HEK293 (cell line): ENCODE measurements around the gene CDK17.

ENCODE experiments used
- CTCF ChIA-PET: fragments of 350-600 bp; formaldehyde crosslinking; extraction: SDS; loops from one replicate; lab custom pipeline; 2021; ENCODE audit warnings: antibody characterized with exemption; lab: Yijun Ruan, JAX
- POLR2A ChIA-PET: fragments of 300-600 bp; formaldehyde crosslinking; extraction: SDS; loops from one replicate; lab custom pipeline; 2020; ENCODE audit warnings: antibody characterized with exemption, inconsistent platforms; lab: Yijun Ruan, JAX
- H3K27ac ChIP-seq: fragments of 200-500 bp; sonication (Bioruptor generic); 2 replicates; pipeline ENCODE4 v1.5.1; 2014; ENCODE audit warnings: low read depth, low read length, control low read depth, inconsistent platforms; ENCODE audit errors: extremely low read depth
- H3K36me3 ChIP-seq, 2 experiments: fragments of 200-500 bp in 1 of 2; sonication (Bioruptor generic) in 1 of 2; 1 replicate in 1 of 2; 2 replicates in 1 of 2; pipeline ENCODE4 v1.5.1; 2014 to 2017; ENCODE audit warnings: inconsistent platforms in 2 of 2, low read length in 2 of 2; ENCODE audit not compliant: control insufficient read depth in 2 of 2, insufficient read depth in 1 of 2
- H3K4me1 ChIP-seq: fragments of 200-500 bp; sonication (Bioruptor generic); 2 replicates; pipeline ENCODE4 v1.5.1; 2014; ENCODE audit warnings: mild to moderate bottlenecking, low read length, inconsistent platforms; ENCODE audit not compliant: control insufficient read depth, insufficient read depth
- H3K4me3 ChIP-seq: 2 replicates; pipeline ENCODE4 v1.5.1; 2011; ENCODE audit warnings: low read depth, mild to moderate bottlenecking, control low read depth, low read length, moderate library complexity
- H3K9me3 ChIP-seq: fragments of 200-500 bp; sonication (Bioruptor generic); 2 replicates; pipeline ENCODE4 v1.5.1; 2014; ENCODE audit warnings: low read depth, low read length, inconsistent platforms; ENCODE audit not compliant: control insufficient read depth, insufficient read depth
- BCL11A ChIP-seq: fragments of 450-650 bp; formaldehyde crosslinking; IDR thresholded peaks from 2 replicates; pipeline ENCODE4 v1.5.1; 2016; ENCODE audit warnings: low read depth, missing biosample characterization, missing genetic modification characterization
- OVOL3 ChIP-seq: fragments of 450-650 bp; formaldehyde crosslinking; IDR thresholded peaks from 2 replicates; pipeline ENCODE4 v1.5.1; 2016; ENCODE audit warnings: missing biosample characterization, missing genetic modification characterization
- SCRT1 ChIP-seq: fragments of 450-650 bp; formaldehyde crosslinking; IDR thresholded peaks from 2 replicates; pipeline ENCODE4 v1.5.1; 2016; ENCODE audit warnings: missing biosample characterization, missing genetic modification characterization, borderline replicate concordance
- SETDB1 ChIP-seq: IDR thresholded peaks from one replicate; pipeline ENCODE4 v1.6.1; 2017; ENCODE audit warnings: mild to moderate bottlenecking, low read length, moderate library complexity, mixed read lengths; ENCODE audit not compliant: insufficient read length
- TRIM28 ChIP-seq: IDR thresholded peaks from 2 replicates; pipeline ENCODE4 v1.6.1; 2011; ENCODE audit warnings: low read length, control low read depth, borderline replicate concordance
- ZBTB1 ChIP-seq: fragments of 450-650 bp; formaldehyde crosslinking; IDR thresholded peaks from 2 replicates; pipeline ENCODE4 v1.5.1; 2016; ENCODE audit warnings: missing biosample characterization, missing genetic modification characterization
- ZEB2 ChIP-seq: fragments of 450-650 bp; formaldehyde crosslinking; IDR thresholded peaks from 2 replicates; pipeline ENCODE4 v1.5.1; 2016; ENCODE audit warnings: missing biosample characterization, missing genetic modification characterization
- ZFP41 ChIP-seq: fragments of 450-650 bp; formaldehyde crosslinking; IDR thresholded peaks from 2 replicates; pipeline ENCODE4 v1.5.1; 2016; ENCODE audit warnings: missing biosample characterization, missing genetic modification characterization, borderline replicate concordance
- ZNF2 ChIP-seq: fragments of 450-650 bp; formaldehyde crosslinking; IDR thresholded peaks from 2 replicates; pipeline ENCODE4 v1.5.1; 2016; ENCODE audit warnings: missing biosample characterization, missing genetic modification characterization
- ZNF223 ChIP-seq: fragments of 450-650 bp; formaldehyde crosslinking; IDR thresholded peaks from 2 replicates; pipeline ENCODE4 v1.5.1; 2016; ENCODE audit warnings: missing biosample characterization, missing genetic modification characterization
- ZNF248 ChIP-seq: fragments of 450-650 bp; formaldehyde crosslinking; IDR thresholded peaks from 2 replicates; pipeline ENCODE4 v1.5.1; 2017; ENCODE audit warnings: missing biosample characterization, missing genetic modification characterization
- ZNF311 ChIP-seq: fragments of 450-650 bp; formaldehyde crosslinking; IDR thresholded peaks from 2 replicates; pipeline ENCODE4 v1.5.1; 2017; ENCODE audit warnings: missing biosample characterization, missing genetic modification characterization, borderline replicate concordance
- ZNF354C ChIP-seq: fragments of 450-650 bp; formaldehyde crosslinking; IDR thresholded peaks from 2 replicates; pipeline ENCODE4 v1.5.1; 2016; ENCODE audit warnings: missing biosample characterization, missing genetic modification characterization, low read depth, borderline replicate concordance
- ZNF404 ChIP-seq: fragments of 450-650 bp; formaldehyde crosslinking; IDR thresholded peaks from 2 replicates; pipeline ENCODE4 v1.5.1; 2017; ENCODE audit warnings: missing biosample characterization, missing genetic modification characterization
- ZNF514 ChIP-seq: fragments of 450-650 bp; formaldehyde crosslinking; IDR thresholded peaks from 2 replicates; pipeline ENCODE4 v1.5.1; 2016; ENCODE audit warnings: missing biosample characterization, missing genetic modification characterization
- ZNF558 ChIP-seq: fragments of 450-650 bp; formaldehyde crosslinking; IDR thresholded peaks from 2 replicates; pipeline ENCODE4 v1.5.1; 2016; ENCODE audit warnings: missing biosample characterization, missing genetic modification characterization
- ZNF585B ChIP-seq: fragments of 450-650 bp; formaldehyde crosslinking; IDR thresholded peaks from 2 replicates; pipeline ENCODE4 v1.5.1; 2016; ENCODE audit warnings: missing biosample characterization, missing genetic modification characterization
- ZNF621 ChIP-seq: fragments of 450-650 bp; formaldehyde crosslinking; IDR thresholded peaks from 2 replicates; pipeline ENCODE4 v1.5.1; 2017; ENCODE audit warnings: missing biosample characterization, missing genetic modification characterization
- ZNF677 ChIP-seq: fragments of 450-650 bp; IDR thresholded peaks from 2 replicates; pipeline ENCODE4 v1.5.0; 2018; ENCODE audit warnings: missing biosample characterization, mild to moderate bottlenecking, missing genetic modification characterization, moderate library complexity
- ZNF76 ChIP-seq: fragments of 450-650 bp; formaldehyde crosslinking; IDR thresholded peaks from 2 replicates; pipeline ENCODE4; 2016; ENCODE audit warnings: low read depth, missing biosample characterization, missing genetic modification characterization, borderline replicate concordance
- ZNF785 ChIP-seq: fragments of 450-650 bp; formaldehyde crosslinking; IDR thresholded peaks from 2 replicates; pipeline ENCODE4 v1.5.1; 2016; ENCODE audit warnings: missing biosample characterization, missing genetic modification characterization
- TF ChIP-seq, protein P1 (sequence below): fragments of 450-650 bp; formaldehyde crosslinking; optimal IDR thresholded peaks from 2 replicates; pipeline ENCODE3; 2016; ENCODE audit warnings: missing biosample characterization, mild to moderate bottlenecking, missing genetic modification characterization
- TF ChIP-seq, protein P2 (sequence below): fragments of 450-650 bp; formaldehyde crosslinking; IDR thresholded peaks from 2 replicates; pipeline ENCODE4 v1.5.1; 2016; ENCODE audit warnings: missing biosample characterization, missing genetic modification characterization, low read depth
- TF ChIP-seq, protein P3 (sequence below): fragments of 450-650 bp; formaldehyde crosslinking; IDR thresholded peaks from 2 replicates; pipeline ENCODE4 v1.5.1; 2017; ENCODE audit warnings: missing biosample characterization, missing genetic modification characterization
- TF ChIP-seq, protein P4 (sequence below): fragments of 450-650 bp; formaldehyde crosslinking; IDR thresholded peaks from 2 replicates; pipeline ENCODE4 v1.5.1; 2016; ENCODE audit warnings: missing biosample characterization, missing genetic modification characterization

Gene CDK17

DNA sequence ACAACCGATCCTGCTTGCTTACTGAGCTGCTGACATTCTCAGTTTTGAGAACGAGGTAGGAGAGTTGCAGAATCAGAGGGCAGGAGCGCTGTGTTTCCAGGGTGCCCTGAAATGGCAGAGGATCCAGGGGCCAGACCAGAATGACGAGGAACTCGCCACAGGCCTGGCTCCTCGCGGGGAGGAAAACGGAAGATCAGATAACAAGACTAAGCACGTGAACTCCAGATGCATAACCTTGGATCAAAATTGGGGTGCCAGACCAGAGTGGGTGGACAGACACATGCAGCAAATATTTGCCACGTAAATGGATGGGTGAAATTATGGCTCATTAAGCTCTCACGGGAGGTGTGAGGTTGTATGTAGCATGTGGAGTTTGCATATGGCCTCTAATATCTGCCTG is 159.6 kb downstream of the CDK17 start:
- no peak overlapping the region for H3K4me3 ChIP-seq
- POLR2A ChIA-PET: interaction anchor here (0.6 kb wide), 1 partner anchor 269 kb away, joined by 9 read pairs; no protein-coding TSS in a partner anchor
- CTCF ChIA-PET: interaction anchor here (0.6 to 1.1 kb wide), 3 partner anchors 24 to 174 kb away, joined by 3 to 4 read pairs (median 3); no protein-coding TSS in a partner anchor
- H3K36me3 ChIP-seq: no peaks in the 10 kb centered on the region
- H3K9me3 ChIP-seq: no peaks in the 10 kb centered on the region
- no peak overlapping the region for H3K27ac ChIP-seq
- H3K4me1 ChIP-seq: no peaks in the 10 kb centered on the region
- TF ChIP-seq ZFP41 (no peak), ZNF621 (tag by site-specific recombination) (no peak), ZNF404 (no peak), ZBTB1 (no peak), ZNF558 (no peak), ZNF677 (tag by site-specific recombination) (no peak), ZNF2 (tag by site-specific recombination) (no peak), SETDB1 (no peak), ZEB2 (tag by site-specific recombination) (no peak), ZNF223 (tag by site-specific recombination) (no peak), ZNF785 (tag by site-specific recombination) (no peak)
- TF ChIP-seq, protein P1, sequence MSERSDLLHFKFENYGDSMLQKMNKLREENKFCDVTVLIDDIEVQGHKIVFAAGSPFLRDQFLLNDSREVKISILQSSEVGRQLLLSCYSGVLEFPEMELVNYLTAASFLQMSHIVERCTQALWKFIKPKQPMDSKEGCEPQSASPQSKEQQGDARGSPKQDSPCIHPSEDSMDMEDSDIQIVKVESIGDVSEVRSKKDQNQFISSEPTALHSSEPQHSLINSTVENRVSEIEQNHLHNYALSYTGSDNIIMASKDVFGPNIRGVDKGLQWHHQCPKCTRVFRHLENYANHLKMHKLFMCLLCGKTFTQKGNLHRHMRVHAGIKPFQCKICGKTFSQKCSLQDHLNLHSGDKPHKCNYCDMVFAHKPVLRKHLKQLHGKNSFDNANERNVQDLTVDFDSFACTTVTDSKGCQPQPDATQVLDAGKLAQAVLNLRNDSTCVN: no peak

DNA sequence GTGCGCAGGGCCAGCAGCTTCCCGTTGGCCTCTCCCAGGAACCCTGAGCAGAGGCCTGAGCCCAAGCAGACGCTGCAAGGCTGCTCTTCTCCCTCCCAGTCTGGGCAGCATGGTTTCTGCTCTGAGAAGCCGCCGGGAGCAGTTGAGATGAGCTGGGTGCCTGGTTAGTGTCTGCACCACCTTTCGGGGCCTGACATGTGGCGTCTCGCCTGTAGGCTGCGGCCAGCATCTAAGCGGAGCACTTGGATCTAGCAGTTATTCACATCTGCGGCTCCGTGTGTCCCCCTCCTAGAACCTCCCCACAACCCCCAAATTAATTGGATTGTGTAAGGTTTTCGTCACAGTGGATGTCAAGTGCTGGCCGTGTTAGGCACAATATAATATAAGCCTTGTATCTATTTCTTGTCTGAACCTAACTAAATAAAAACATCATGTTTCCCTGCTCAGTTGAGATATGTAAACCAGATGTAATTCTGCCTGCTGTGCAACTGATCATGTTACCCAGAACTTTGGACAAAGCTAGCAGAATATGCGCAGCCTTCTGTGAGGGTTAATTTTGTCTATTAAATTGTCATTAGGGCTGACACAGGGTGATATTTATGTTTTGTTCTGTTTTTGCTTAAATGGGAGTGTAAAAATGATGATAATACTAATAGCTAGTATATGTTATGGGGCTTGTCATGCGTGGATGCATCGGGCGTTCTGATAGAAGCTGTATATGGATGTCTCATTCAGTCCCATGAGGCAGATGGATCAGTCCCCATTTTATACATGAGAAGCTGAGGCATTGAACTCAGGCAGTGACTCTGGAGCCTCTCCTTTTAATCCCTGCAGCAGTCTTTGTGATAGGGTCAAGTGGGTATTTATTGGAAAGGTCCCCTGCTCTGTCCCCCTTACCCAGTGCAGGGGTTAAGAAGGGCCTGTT is 160.3 kb downstream of the CDK17 start:
- CTCF ChIA-PET: interaction anchor here (0.6 to 1.5 kb wide), 4 partner anchors 24 to 173 kb away, joined by 3 to 5 read pairs (median 4); no protein-coding TSS in a partner anchor
- Histone ChIP-seq H3K4me3 (no peak overlapping the region), H3K4me1 (no peaks in the 10 kb centered on the region), H3K9me3 (no peaks in the 10 kb centered on the region), H3K36me3 (no peaks in the 10 kb centered on the region), H3K27ac (no peak overlapping the region)
- TF ChIP-seq ZNF585B: no peak
- TF ChIP-seq, protein P2, sequence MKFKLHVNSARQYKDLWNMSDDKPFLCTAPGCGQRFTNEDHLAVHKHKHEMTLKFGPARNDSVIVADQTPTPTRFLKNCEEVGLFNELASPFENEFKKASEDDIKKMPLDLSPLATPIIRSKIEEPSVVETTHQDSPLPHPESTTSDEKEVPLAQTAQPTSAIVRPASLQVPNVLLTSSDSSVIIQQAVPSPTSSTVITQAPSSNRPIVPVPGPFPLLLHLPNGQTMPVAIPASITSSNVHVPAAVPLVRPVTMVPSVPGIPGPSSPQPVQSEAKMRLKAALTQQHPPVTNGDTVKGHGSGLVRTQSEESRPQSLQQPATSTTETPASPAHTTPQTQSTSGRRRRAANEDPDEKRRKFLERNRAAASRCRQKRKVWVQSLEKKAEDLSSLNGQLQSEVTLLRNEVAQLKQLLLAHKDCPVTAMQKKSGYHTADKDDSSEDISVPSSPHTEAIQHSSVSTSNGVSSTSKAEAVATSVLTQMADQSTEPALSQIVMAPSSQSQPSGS (tag by site-specific recombination): no peak
- TF ChIP-seq ZNF311 (tag by site-specific recombination): no peak
- TF ChIP-seq, protein P3, sequence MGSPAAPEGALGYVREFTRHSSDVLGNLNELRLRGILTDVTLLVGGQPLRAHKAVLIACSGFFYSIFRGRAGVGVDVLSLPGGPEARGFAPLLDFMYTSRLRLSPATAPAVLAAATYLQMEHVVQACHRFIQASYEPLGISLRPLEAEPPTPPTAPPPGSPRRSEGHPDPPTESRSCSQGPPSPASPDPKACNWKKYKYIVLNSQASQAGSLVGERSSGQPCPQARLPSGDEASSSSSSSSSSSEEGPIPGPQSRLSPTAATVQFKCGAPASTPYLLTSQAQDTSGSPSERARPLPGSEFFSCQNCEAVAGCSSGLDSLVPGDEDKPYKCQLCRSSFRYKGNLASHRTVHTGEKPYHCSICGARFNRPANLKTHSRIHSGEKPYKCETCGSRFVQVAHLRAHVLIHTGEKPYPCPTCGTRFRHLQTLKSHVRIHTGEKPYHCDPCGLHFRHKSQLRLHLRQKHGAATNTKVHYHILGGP (tag by site-specific recombination): no peak
- no peak for TF ChIP-seq ZNF76 (tag by site-specific recombination)
- TF ChIP-seq ZNF514 (tag by site-specific recombination): no peak
- TF ChIP-seq ZNF785 (tag by site-specific recombination): no peak
- no peak for TF ChIP-seq SCRT1
- TF ChIP-seq OVOL3 (tag by site-specific recombination): no peak
- TF ChIP-seq TRIM28: no peak
- no peak for TF ChIP-seq ZNF354C (tag by site-specific recombination)
- TF ChIP-seq ZBTB1: no peak
- no peak for TF ChIP-seq ZNF248
- TF ChIP-seq, protein P4, sequence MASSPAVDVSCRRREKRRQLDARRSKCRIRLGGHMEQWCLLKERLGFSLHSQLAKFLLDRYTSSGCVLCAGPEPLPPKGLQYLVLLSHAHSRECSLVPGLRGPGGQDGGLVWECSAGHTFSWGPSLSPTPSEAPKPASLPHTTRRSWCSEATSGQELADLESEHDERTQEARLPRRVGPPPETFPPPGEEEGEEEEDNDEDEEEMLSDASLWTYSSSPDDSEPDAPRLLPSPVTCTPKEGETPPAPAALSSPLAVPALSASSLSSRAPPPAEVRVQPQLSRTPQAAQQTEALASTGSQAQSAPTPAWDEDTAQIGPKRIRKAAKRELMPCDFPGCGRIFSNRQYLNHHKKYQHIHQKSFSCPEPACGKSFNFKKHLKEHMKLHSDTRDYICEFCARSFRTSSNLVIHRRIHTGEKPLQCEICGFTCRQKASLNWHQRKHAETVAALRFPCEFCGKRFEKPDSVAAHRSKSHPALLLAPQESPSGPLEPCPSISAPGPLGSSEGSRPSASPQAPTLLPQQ (tag by site-specific recombination): no peak
- TF ChIP-seq BCL11A (tag by site-specific recombination): no peak
- POLR2A ChIA-PET: interaction anchor here (0.6 kb wide), 1 partner anchor 269 kb away, joined by 9 read pairs; no protein-coding TSS in a partner anchor
